ENCODE data around the gene SLC6A15. TPM values are rescaled to one million over a fixed set of nuclear protein-coding genes. Genes with fewer than 3 reads are reported as not detected.

Gene SLC6A15
- total RNA-seq, 1 experiment from 2014 or later = 0.07 TPM

GRCh38 chr12:84954415-84954814, 41.8 kb upstream of the SLC6A15 start:
- POLR2A ChIA-PET = no interaction called here
- RAD21 ChIA-PET (ENCODE audit: low non-redundant PET in 1 of 2, low total read pairs in 2 of 2, uncharacterized antibody in 2 of 2, unreplicated experiment in 2 of 2) = no interaction called here
- H2AFZ ChIP-seq (ENCODE audit: low read depth, low read length, poor library complexity, severe bottlenecking) = no peak overlapping the region
- no peaks in the 10 kb centered on the region for H4K20me1 ChIP-seq (ENCODE audit: insufficient read depth)
- CTCF ChIA-PET = interaction anchor here (1.0 kb wide), 1 partner anchor 75 kb away, joined by 3 read pairs; no protein-coding TSS in a partner anchor
- H3K4me1 ChIP-seq (ENCODE audit: control insufficient read depth in 1 of 2, insufficient read depth in 2 of 2, low read length in 2 of 2) = no peaks in the 10 kb centered on the region
- H3K4me2 ChIP-seq (ENCODE audit: low read length) = no peak overlapping the region
- BruUV-seq (replicated peaks) = no TSS peak
- intact Hi-C loops (cut with micrococcal nuclease) = no loop called here
- H3K9me2 ChIP-seq (ENCODE audit: insufficient read depth) = no peaks in the 10 kb centered on the region; the same call in 1 of the 2 replicates
- DNase-seq (ENCODE audit: low read depth, low spot score) = no peak
- no peaks in the 10 kb centered on the region for H3K27me3 ChIP-seq (ENCODE audit: insufficient read depth, low read length)
- ATAC-seq = no peak
- H3K9me3 ChIP-seq (ENCODE audit: control insufficient read depth in 1 of 2, insufficient read depth in 1 of 2, low read depth in 1 of 2, low read length in 2 of 2) = no peaks in the 10 kb centered on the region
- H3K27ac ChIP-seq (ENCODE audit: low read depth, low read length) = no peak overlapping the region
- H3K9ac ChIP-seq (ENCODE audit: low read length) = no peak overlapping the region
- H3K4me3 ChIP-seq (replicated peaks in 1 of 2; ENCODE audit: low read depth in 1 of 2, low read length in 2 of 2) = no peak overlapping the region
- TF ChIP-seq POLR2A (IDR thresholded peaks at IDR 0.05; ENCODE audit: borderline replicate concordance, extremely low read depth, insufficient read depth, insufficient read length) (no peak), CBX3 (IDR thresholded peaks at IDR 0.05; ENCODE audit: low read depth) (no peak)
- no peaks in the 10 kb centered on the region for H3K36me3 ChIP-seq (ENCODE audit: control insufficient read depth in 1 of 2, insufficient read depth in 2 of 2, low read length in 2 of 2)
- H3K79me2 ChIP-seq (ENCODE audit: insufficient read depth, low read length) = no peaks in the 10 kb centered on the region

DNA sequence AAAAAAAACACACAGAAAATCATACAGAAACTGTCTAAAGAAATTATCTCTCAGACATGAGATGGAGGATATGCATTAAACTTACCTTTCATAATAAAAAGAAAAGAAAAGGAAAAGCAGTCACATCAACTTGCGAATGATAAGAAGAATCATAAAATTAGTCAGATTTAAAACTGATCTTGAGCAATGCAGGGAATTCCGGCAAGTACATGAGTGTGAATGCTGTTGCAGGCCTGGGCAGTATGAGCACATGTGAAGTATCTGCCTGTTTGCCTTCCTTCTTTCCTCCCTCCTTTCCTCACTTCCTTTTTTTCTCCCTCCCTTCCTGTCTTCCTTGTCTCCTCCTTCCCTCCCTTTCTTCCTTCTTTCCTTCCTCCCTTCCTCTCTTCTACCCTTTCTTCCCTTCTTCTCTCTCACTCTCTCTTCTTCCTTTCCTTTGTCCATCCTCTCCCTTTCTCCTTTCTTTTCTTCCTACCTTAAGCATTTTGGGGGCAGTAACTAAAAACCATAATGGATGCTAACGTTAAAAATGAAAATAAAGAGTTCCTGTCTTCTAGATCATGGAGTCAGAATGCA, 38.5 kb upstream of the SLC6A15 start:
- Histone ChIP-seq H3K9me2 (ENCODE audit: insufficient read depth) (no peaks in the 10 kb centered on the region), H3K4me2 (ENCODE audit: low read length) (no peak overlapping the region), H3K79me2 (ENCODE audit: insufficient read depth, low read length) (no peaks in the 10 kb centered on the region), H3K36me3 (ENCODE audit: control insufficient read depth in 1 of 2, insufficient read depth in 2 of 2, low read length in 2 of 2) (no peaks in the 10 kb centered on the region), H3K9ac (ENCODE audit: low read length) (no peak overlapping the region), H3K27me3 (ENCODE audit: insufficient read depth, low read length) (no peaks in the 10 kb centered on the region), H2AFZ (ENCODE audit: low read depth, low read length, poor library complexity, severe bottlenecking) (peak overlapping the region; percentile 69), H4K20me1 (ENCODE audit: insufficient read depth) (no peaks in the 10 kb centered on the region), H3K27ac (ENCODE audit: low read depth, low read length) (no peak overlapping the region), H3K4me3 (replicated peaks in 1 of 2; ENCODE audit: low read depth in 1 of 2, low read length in 2 of 2) (no peak overlapping the region), H3K4me1 (ENCODE audit: control insufficient read depth in 1 of 2, insufficient read depth in 2 of 2, low read length in 2 of 2) (no peaks in the 10 kb centered on the region), H3K9me3 (ENCODE audit: control insufficient read depth in 1 of 2, insufficient read depth in 1 of 2, low read depth in 1 of 2, low read length in 2 of 2) (no peaks in the 10 kb centered on the region)
- DNase-seq (ENCODE audit: low read depth, low spot score) (no peak), ATAC-seq (no peak)
- BruUV-seq (replicated peaks) = no TSS peak
- intact Hi-C loops (cut with micrococcal nuclease) = no loop called here
- TF ChIP-seq SIN3A (IDR thresholded peaks at IDR 0.05; ENCODE audit: low read depth) = no peak
- no peak for TF ChIP-seq SRF (IDR thresholded peaks at IDR 0.05; ENCODE audit: low read depth)
- TF ChIP-seq, protein P1, sequence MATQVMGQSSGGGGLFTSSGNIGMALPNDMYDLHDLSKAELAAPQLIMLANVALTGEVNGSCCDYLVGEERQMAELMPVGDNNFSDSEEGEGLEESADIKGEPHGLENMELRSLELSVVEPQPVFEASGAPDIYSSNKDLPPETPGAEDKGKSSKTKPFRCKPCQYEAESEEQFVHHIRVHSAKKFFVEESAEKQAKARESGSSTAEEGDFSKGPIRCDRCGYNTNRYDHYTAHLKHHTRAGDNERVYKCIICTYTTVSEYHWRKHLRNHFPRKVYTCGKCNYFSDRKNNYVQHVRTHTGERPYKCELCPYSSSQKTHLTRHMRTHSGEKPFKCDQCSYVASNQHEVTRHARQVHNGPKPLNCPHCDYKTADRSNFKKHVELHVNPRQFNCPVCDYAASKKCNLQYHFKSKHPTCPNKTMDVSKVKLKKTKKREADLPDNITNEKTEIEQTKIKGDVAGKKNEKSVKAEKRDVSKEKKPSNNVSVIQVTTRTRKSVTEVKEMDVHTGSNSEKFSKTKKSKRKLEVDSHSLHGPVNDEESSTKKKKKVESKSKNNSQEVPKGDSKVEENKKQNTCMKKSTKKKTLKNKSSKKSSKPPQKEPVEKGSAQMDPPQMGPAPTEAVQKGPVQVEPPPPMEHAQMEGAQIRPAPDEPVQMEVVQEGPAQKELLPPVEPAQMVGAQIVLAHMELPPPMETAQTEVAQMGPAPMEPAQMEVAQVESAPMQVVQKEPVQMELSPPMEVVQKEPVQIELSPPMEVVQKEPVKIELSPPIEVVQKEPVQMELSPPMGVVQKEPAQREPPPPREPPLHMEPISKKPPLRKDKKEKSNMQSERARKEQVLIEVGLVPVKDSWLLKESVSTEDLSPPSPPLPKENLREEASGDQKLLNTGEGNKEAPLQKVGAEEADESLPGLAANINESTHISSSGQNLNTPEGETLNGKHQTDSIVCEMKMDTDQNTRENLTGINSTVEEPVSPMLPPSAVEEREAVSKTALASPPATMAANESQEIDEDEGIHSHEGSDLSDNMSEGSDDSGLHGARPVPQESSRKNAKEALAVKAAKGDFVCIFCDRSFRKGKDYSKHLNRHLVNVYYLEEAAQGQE (IDR thresholded peaks at IDR 0.05; ENCODE audit: low read depth) = no peak
- no peak for TF ChIP-seq POLR2AphosphoS5 (IDR thresholded peaks at IDR 0.05; ENCODE audit: low read depth, low read length)
- ChIA-PET CTCF (no interaction called here), POLR2A (no interaction called here), RAD21 (ENCODE audit: low non-redundant PET in 1 of 2, low total read pairs in 2 of 2, uncharacterized antibody in 2 of 2, unreplicated experiment in 2 of 2) (no interaction called here)

All from HCT116 (cell line).